HepG2 (cell line): ENCODE results near the gene CIITA. TPM values are rescaled to one million over a fixed set of nuclear protein-coding genes. Genes with fewer than 3 reads are reported as not detected.

Source experiments
- AHDC1 ChIP-seq: sonication (generic); formaldehyde crosslinking; IDR thresholded peaks from 2 replicates; pipeline ENCODE4 v1.5.1; 2020; ENCODE audit warnings: mild to moderate bottlenecking, missing genetic modification reagents, borderline replicate concordance
- ARID3A ChIP-seq: IDR thresholded peaks from 2 replicates; pipeline ENCODE4 v1.6.1; 2012; ENCODE audit warnings: low read depth, low read length, improper control_type of control experiment
- SP5 ChIP-seq: IDR thresholded peaks from 2 replicates; pipeline ENCODE4 v1.6.1; 2016; ENCODE audit warnings: low read depth, borderline replicate concordance
- polyA plus RNA-seq, 8 experiments: library from polyadenylated mRNA; depleted of rRNA in 3 of 8; stranded (reverse) in 7 of 8; unstranded in 1 of 8; fragments of >200 nt; fragmentation: Illumina TruSeq in 4 of 8; extraction: Trizol in 4 of 8; gene quantifications; 2 replicates each; pipeline versions ENCODE4 v1.2.1 to v1.2.3, GENCODE V29; 2011 to 2016; ENCODE audit warnings: low read depth in 4 of 8, missing spikeins in 1 of 8, mixed read lengths in 1 of 8; ENCODE audit not compliant: insufficient read depth in 1 of 8
- total RNA-seq, 5 experiments: library from RNA; depleted of rRNA; stranded (reverse); fragments of >200 nt; fragmentation: Illumina TruSeq; extraction: Trizol; gene quantifications; 2 replicates each; pipeline ENCODE4 v1.2.3, GENCODE V29; 2016; ENCODE audit warnings: low read depth in 1 of 5

The CIITA gene
- total and polyA plus RNA-seq, 2 of the 13 experiments (the other 11 are each of a cell fraction or from before 2014, with no cell fraction given) = 0.08 to 0.09 TPM

GRCh38 chr16:10923146-10923649 is 46.2 kb downstream of the CIITA start (continued):
- TF ChIP-seq AHDC1 (CRISPR knock-in tag) = no peak
- TF ChIP-seq SP5 (CRISPR knock-in tag) = no peak; the same call in 1 of the 2 replicates
- TF ChIP-seq ARID3A = no peak
